Tibial nerve (tissue), 4 donors: ENCODE measurements around the gene CNTN6. TPM values are rescaled to one million over a fixed set of nuclear protein-coding genes. Genes with fewer than 3 reads are reported as not detected.

Experiments used
- DNase-seq, 2 donors: peaks; one replicate each; pipeline ENCODE4 v3.0.0-alpha.2; 2019; ENCODE audit warnings: low spot score in 2 of 2
- H3K27ac ChIP-seq, 4 donors: fragments of 200-600 bp; sonication (generic) in 3 of 4; one replicate each; pipeline ENCODE4 v1.5.1; 2017 to 2019; ENCODE audit warnings: mild to moderate bottlenecking in 1 of 4
- H3K27me3 ChIP-seq, 2 donors: fragments of 200-600 bp; sonication (generic) in 1 of 2; one replicate each; pipeline versions ENCODE4 v1.5.1 to v1.6.0; 2017 to 2019
- H3K36me3 ChIP-seq, 3 donors: fragments of 200-600 bp; sonication (generic); one replicate each; pipeline ENCODE4 v1.5.1; 2018 to 2019
- H3K4me1 ChIP-seq, 4 donors: fragments of 200-600 bp; sonication (generic) in 3 of 4; one replicate each; pipeline ENCODE4 v1.5.1; 2017 to 2019
- H3K4me3 ChIP-seq, 4 donors: fragments of 200-600 bp; sonication (generic) in 3 of 4; one replicate each; pipeline ENCODE4 v1.5.1; 2017 to 2019; ENCODE audit warnings: mild to moderate bottlenecking in 1 of 4, moderate library complexity in 1 of 4
- H3K9me3 ChIP-seq, 4 donors: fragments of 200-600 bp; sonication (generic) in 3 of 4; one replicate each; pipeline ENCODE4 v1.5.1; 2017 to 2019
- EP300 ChIP-seq, 2 donors: sonication (generic); formaldehyde crosslinking; IDR thresholded peaks; one replicate each; pipeline ENCODE4 v1.6.1; 2017; ENCODE audit warnings: antibody characterized with exemption in 2 of 2, mild to moderate bottlenecking in 1 of 2
- POLR2A ChIP-seq, 2 donors: fragments of 450-650 bp; IDR thresholded peaks; one replicate each; pipeline ENCODE4 v1.6.1; 2017; ENCODE audit warnings: antibody characterized with exemption in 2 of 2, mild to moderate bottlenecking in 2 of 2, moderate library complexity in 2 of 2
- WGBS, 2 donors: methylation state at CpG; one replicate each; pipeline ENCODE4 v1.1.5; 2018; 5-methylcytosine and 5-hydroxymethylcytosine counted together
- total RNA-seq, 4 donors: library from RNA; depleted of rRNA; stranded (reverse); fragments of >200 nt; gene quantifications; one replicate each; pipeline ENCODE4 v1.1.0, GENCODE V29; 2016
- TF ChIP-seq, protein P1 (sequence below), 5 experiments: fragments of 200-600 bp in 3 of 5; fragments of 450-650 bp in 2 of 5; sonication (generic) in 3 of 5; IDR thresholded peaks; one replicate each; pipeline ENCODE4 v1.5.1; 2016 to 2019; ENCODE audit warnings: antibody characterized with exemption in 5 of 5, mild to moderate bottlenecking in 3 of 5, moderate library complexity in 2 of 5

The CNTN6 gene
- total RNA-seq, 4 donors from 2014 or later = 0.20 TPM; not detected in 3

DNA sequence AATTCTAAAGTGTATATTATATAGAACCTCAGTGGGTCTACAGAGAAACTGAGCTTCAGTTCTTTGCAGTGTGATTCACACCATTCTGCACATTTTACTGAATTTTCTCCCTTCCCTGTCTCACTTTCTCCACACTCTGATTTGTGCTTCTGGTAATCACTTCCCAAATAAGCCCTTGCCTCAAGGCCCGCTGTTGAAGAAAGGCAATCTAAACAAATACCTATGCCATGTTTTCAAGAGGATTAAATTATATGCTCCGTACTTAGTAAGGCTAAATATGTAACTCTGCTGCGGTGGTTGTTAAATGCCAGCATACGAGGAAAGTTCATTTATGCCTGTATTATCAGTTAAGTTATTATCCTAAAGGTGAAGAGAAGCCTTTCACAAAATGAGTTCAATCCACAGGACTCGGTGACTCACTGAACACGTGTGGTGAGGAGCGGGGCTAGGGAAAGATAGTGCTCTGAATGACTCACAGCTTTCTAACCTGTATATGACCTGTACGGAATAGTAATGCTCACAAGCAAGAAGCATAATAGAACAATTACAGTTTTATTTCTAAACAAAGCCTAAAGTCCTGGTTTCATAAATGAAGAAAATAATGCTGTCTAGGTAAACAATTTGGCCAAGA is 25.1 kb downstream of the CNTN6 start:
- Histone ChIP-seq H3K27me3 (no peaks in the 10 kb centered on the region), H3K36me3 (no peaks in the 10 kb centered on the region), H3K4me3 (no peak overlapping the region), H3K27ac (no peak overlapping the region), H3K4me1 (no peaks in the 10 kb centered on the region), H3K9me3 (no peaks in the 10 kb centered on the region)
- DNase-seq = no peak
- TF ChIP-seq EP300 (IDR thresholded peaks at IDR 0.05) (no peak), POLR2A (IDR thresholded peaks at IDR 0.05) (no peak)
- TF ChIP-seq, protein P1, sequence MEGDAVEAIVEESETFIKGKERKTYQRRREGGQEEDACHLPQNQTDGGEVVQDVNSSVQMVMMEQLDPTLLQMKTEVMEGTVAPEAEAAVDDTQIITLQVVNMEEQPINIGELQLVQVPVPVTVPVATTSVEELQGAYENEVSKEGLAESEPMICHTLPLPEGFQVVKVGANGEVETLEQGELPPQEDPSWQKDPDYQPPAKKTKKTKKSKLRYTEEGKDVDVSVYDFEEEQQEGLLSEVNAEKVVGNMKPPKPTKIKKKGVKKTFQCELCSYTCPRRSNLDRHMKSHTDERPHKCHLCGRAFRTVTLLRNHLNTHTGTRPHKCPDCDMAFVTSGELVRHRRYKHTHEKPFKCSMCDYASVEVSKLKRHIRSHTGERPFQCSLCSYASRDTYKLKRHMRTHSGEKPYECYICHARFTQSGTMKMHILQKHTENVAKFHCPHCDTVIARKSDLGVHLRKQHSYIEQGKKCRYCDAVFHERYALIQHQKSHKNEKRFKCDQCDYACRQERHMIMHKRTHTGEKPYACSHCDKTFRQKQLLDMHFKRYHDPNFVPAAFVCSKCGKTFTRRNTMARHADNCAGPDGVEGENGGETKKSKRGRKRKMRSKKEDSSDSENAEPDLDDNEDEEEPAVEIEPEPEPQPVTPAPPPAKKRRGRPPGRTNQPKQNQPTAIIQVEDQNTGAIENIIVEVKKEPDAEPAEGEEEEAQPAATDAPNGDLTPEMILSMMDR (IDR thresholded peaks at IDR 0.05) = no peak
- WGBS, 2 donors = 86 to 89% methylated on average over 8 of the region's 8 CpGs

DNA sequence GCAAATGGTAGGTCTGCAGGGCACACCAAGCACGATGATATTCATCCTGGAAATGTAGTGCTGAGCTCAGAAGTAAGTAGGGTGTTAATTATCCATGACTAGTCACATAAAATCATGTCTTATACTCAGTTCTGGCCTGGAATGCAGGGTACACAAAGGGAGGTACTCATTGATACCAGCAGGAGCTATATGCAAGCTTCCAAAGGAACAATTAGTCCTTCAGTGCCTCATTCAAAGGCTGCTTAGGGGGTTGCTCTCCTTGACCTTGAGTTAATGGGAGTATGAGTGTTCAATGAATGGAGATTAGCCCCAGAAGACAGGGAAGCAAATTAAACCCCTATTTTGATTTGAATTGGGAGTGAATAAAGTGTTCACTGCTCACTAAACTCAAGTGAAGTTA is 38.3 kb downstream of the CNTN6 start:
- no peaks in the 10 kb centered on the region for H3K9me3 ChIP-seq
- no peaks in the 10 kb centered on the region for H3K36me3 ChIP-seq
- H3K4me1 ChIP-seq = peaks cover 0 to 4% (median 0%) of the 10 kb centered on the region in 4 donors
- H3K27ac ChIP-seq = no peak overlapping the region
- TF ChIP-seq POLR2A (IDR thresholded peaks at IDR 0.05) (no peak), EP300 (IDR thresholded peaks at IDR 0.05) (no peak)
- TF ChIP-seq, protein P1 (IDR thresholded peaks at IDR 0.05) = no peak
- DNase-seq = no peak
- H3K4me3 ChIP-seq = no peak overlapping the region
- H3K27me3 ChIP-seq = no peaks in the 10 kb centered on the region
- WGBS, 2 donors = 27 to 67% methylated on average over 1 of the region's 1 CpG

DNA sequence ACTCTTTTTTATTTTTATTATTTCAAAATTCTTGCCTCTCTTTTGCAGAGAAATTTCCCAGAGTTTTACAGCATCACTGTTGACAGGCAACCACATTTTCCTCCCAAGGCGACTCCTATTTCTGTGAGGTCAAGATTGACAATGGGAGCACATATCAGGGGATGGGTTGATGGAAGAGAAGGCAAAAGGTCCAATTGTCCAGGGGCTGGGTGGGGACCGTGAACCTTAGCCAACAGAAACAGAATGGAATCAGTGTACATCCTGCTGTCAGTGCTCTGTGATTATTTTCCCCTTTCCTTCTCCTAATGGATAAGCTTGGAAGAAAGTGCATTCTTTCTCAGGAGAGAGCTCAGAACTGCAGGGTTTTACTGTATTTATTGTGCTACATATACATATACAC is 42.4 kb downstream of the CNTN6 start:
- Histone ChIP-seq H3K27ac (no peak overlapping the region), H3K27me3 (no peaks in the 10 kb centered on the region), H3K4me3 (no peak overlapping the region), H3K36me3 (no peaks in the 10 kb centered on the region), H3K9me3 (no peaks in the 10 kb centered on the region), H3K4me1 (peaks cover 0 to 4% (median 0%) of the 10 kb centered on the region in 4 donors)
- 13 to 22% methylated on average over 2 of the region's 2 CpGs for WGBS, 2 donors
- TF ChIP-seq, protein P1 (IDR thresholded peaks at IDR 0.05) = no peak
- TF ChIP-seq EP300 (IDR thresholded peaks at IDR 0.05) = no peak
- no peak for TF ChIP-seq POLR2A (IDR thresholded peaks at IDR 0.05)
- DNase-seq = no peak

DNA sequence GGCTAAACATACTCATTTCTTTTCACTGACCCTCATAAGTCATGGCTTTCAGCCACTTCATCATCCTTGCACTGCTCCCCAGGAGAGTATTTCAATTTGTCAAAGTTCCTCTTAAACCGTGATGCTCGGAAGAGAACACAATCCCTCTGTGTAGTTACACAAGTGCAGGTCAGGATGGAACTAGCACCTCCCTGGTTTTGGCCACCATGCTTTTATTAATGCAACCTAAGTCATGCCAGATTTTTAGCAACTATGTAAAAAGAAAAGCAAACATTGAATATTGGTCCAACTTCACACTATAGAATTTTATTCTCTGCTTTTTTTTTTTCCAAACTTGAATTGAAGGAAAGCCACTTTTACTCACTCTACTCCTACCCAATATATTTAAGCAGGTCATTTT is 45.2 kb downstream of the CNTN6 start:
- no peaks in the 10 kb centered on the region for H3K9me3 ChIP-seq
- DNase-seq = no peak
- no peaks in the 10 kb centered on the region for H3K36me3 ChIP-seq
- no peaks in the 10 kb centered on the region for H3K27me3 ChIP-seq
- 57 to 69% methylated on average over 2 of the region's 2 CpGs for WGBS, 2 donors
- no peak overlapping the region for H3K4me3 ChIP-seq
- H3K27ac ChIP-seq = no peak overlapping the region
- peaks cover 0 to 4% (median 0%) of the 10 kb centered on the region in 4 donors for H3K4me1 ChIP-seq
- TF ChIP-seq POLR2A (IDR thresholded peaks at IDR 0.05) = no peak
- TF ChIP-seq, protein P1 (IDR thresholded peaks at IDR 0.05) = no peak
- no peak for TF ChIP-seq EP300 (IDR thresholded peaks at IDR 0.05)

DNA sequence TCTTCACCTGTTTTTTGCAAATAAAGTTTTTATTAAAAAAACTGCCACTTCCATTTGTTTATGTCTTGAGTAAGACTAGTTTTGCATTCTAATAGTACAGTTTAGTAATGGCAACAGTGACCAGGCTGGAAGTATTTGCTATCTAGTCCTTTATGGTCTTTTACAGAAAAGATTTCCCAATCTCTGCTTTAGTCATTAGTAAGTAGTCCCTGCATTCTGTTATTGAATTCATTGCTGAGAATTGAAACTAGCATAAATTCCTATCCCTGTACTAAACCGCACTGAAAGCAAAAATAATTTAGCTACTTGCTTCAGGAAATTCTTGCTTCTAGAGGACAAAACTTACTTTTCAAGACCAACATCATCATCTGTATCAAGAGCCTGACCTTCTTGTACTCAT is 46.2 kb downstream of the CNTN6 start:
- no peaks in the 10 kb centered on the region for H3K9me3 ChIP-seq
- no peak overlapping the region for H3K27ac ChIP-seq
- DNase-seq = no peak
- TF ChIP-seq EP300 (IDR thresholded peaks at IDR 0.05) = no peak
- no peak for TF ChIP-seq POLR2A (IDR thresholded peaks at IDR 0.05)
- TF ChIP-seq, protein P1 (IDR thresholded peaks at IDR 0.05) = no peak
- 0 to 31% methylated on average over 1 of the region's 1 CpG for WGBS, 2 donors
- no peaks in the 10 kb centered on the region for H3K36me3 ChIP-seq
- H3K4me1 ChIP-seq = peaks cover 0 to 4% (median 0%) of the 10 kb centered on the region in 4 donors
- H3K4me3 ChIP-seq = no peak overlapping the region
- no peaks in the 10 kb centered on the region for H3K27me3 ChIP-seq
